ENCODE data around the gene TOM1L2.
A peak's percentile ranks its signal among the peaks of the same experiment; 100 is the strongest.
"Not testable (repeated sequence)": the region's sequence is repeated elsewhere in the genome, so short reads cannot be mapped to it uniquely, and the experiment has no call there.

Gene TOM1L2

GRCh38 chr17:17958982-17959381, 13.2 kb downstream of the TOM1L2 start:
- peak overlapping the region; percentile 13 for H3K4me3 ChIP-seq (ENCODE audit: low read depth, low read length)
- TF ChIP-seq, protein P1, sequence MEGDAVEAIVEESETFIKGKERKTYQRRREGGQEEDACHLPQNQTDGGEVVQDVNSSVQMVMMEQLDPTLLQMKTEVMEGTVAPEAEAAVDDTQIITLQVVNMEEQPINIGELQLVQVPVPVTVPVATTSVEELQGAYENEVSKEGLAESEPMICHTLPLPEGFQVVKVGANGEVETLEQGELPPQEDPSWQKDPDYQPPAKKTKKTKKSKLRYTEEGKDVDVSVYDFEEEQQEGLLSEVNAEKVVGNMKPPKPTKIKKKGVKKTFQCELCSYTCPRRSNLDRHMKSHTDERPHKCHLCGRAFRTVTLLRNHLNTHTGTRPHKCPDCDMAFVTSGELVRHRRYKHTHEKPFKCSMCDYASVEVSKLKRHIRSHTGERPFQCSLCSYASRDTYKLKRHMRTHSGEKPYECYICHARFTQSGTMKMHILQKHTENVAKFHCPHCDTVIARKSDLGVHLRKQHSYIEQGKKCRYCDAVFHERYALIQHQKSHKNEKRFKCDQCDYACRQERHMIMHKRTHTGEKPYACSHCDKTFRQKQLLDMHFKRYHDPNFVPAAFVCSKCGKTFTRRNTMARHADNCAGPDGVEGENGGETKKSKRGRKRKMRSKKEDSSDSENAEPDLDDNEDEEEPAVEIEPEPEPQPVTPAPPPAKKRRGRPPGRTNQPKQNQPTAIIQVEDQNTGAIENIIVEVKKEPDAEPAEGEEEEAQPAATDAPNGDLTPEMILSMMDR (IDR thresholded peaks at IDR 0.05; ENCODE audit: insufficient read depth, low read depth, low read length, missing control alignments), result no peak
- peak; percentile 18 for DNase-seq (ENCODE audit: low read depth)

DNA sequence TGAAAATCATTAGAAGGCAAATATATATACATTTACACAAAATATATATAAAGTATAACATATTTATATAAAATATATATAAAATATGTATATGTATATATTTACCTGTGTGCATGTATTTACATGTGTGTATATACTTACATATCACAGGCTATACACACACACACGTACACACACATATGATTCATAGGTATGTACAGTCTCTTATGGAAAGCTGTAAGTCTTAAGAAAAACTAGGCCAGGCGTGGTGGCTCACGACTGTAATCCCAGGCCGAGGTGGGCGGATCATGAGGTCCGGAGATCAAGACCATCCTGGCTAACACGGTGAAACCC, 14.7 kb downstream of the TOM1L2 start:
- H3K4me3 ChIP-seq (ENCODE audit: low read depth, low read length), result no peak overlapping the region
- TF ChIP-seq, protein P1 (IDR thresholded peaks at IDR 0.05; ENCODE audit: insufficient read depth, low read depth, low read length, missing control alignments), result no peak

GRCh38 chr17:17955790-17956341, 16.3 kb downstream of the TOM1L2 start:
- DNase-seq (ENCODE audit: low read depth); H3K4me3 ChIP-seq (ENCODE audit: low read depth, low read length): not testable (repeated sequence)

More for the DNA sequence above, 14.7 kb downstream of the TOM1L2 start:
- DNase-seq (ENCODE audit: low read depth), result no peak

GRCh38 chr17:17954079-17954478, 18.1 kb downstream of the TOM1L2 start:
- TF ChIP-seq, protein P1 (IDR thresholded peaks at IDR 0.05; ENCODE audit: insufficient read depth, low read depth, low read length, missing control alignments), result no peak
- DNase-seq (ENCODE audit: low read depth), result no peak
- H3K4me3 ChIP-seq (ENCODE audit: low read depth, low read length), result no peak overlapping the region

DNA sequence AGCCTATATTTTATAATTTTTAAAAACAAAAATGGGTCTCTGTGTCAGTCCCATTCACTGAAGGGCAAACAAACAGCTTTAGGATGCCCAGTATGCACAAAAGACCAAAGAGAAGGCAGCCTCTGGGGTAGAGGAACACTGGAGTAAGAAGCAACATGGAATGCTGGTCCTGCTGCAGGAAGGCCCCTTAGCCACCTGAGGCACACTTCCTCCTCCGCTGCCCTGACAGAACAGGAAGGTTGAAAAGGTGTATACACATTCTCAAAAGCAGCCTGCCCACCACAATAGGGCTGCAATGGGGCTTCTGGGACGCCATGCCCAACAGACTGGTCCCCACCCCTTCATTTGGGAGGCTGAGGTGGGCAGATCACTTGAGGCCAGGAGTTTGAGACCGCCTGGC, 19.5 kb downstream of the TOM1L2 start:
- H3K4me3 ChIP-seq (ENCODE audit: low read depth, low read length), result no peak overlapping the region
- no peak for DNase-seq (ENCODE audit: low read depth)
- TF ChIP-seq, protein P1 (IDR thresholded peaks at IDR 0.05; ENCODE audit: insufficient read depth, low read depth, low read length, missing control alignments), result no peak

DNA sequence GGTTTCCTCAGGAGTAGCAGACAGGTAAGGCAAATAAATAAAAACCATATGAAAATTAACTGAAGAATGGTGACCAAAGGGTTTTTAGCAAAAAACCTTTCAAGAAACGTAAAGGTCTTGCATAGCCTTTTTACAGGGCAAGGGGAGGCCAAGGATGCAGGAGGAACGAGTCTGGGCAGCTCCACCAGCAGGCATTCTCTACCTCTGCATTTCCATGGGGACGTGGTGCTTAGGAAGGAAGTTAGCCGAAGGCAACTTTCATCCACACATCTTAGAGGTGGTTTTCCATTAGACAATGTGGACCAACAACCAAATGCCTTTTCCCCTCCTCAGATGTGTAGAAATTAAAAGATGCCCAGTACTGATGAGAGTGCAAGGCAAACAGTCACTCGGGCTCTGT, 20.7 kb downstream of the TOM1L2 start:
- no peak overlapping the region for H3K4me3 ChIP-seq (ENCODE audit: low read depth, low read length)
- no peak for DNase-seq (ENCODE audit: low read depth)
- TF ChIP-seq, protein P1 (IDR thresholded peaks at IDR 0.05; ENCODE audit: insufficient read depth, low read depth, low read length, missing control alignments), result no peak

DNA sequence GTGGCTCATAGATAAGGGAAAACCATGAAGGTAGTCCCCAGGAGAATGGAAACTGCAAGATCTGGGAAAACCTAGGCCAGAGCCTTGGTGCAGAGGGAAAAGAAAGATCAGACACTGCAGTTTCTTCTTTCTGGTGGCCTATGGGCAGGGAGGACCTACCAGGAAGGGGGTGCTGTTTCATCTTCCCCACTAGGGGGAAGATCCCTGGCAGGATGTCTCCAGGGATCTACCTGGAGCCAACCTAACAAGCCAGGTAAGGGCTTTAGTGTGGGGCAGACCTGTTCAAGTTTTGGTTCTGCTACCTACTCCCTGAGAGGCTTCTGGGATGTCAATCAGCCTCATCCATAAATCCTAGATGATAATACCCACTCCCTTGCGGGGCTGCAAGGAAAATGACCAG, 21.4 kb downstream of the TOM1L2 start:
- no peak for DNase-seq (ENCODE audit: low read depth)
- TF ChIP-seq, protein P1 (IDR thresholded peaks at IDR 0.05; ENCODE audit: insufficient read depth, low read depth, low read length, missing control alignments), result no peak
- H3K4me3 ChIP-seq (ENCODE audit: low read depth, low read length), result no peak overlapping the region
